ENCODE results near the gene KLHL17. TPM values are rescaled to one million over a fixed set of nuclear protein-coding genes. Genes with fewer than 3 reads are reported as not detected.

The KLHL17 gene
- polyA plus RNA-seq, 2 of the 4 experiments (the other 2 are of a cell fraction) = 5.7 to 21.6 TPM

GRCh38 chr1:925561-926421 lies 34.6 kb upstream of the KLHL17 start:
- POLR2A ChIA-PET = no interaction called here
- DNase-seq (ENCODE audit: low read depth in 1 of 2, low spot score in 1 of 2) = peak in 1 of 2 experiments; percentile 64
- ATAC-seq = peak; percentile 31 to 55; a peak in 4 of 6 replicates
- Histone ChIP-seq H3K4me3 (peak overlapping the region; percentile 84), H3K4me2 (peak overlapping the region; percentile 97), H3K9me3 (no peaks in the 10 kb centered on the region), H3K4me1 (peaks cover 46% of the 10 kb centered on the region), H3K27ac (peak overlapping the region; percentile 95 to 97)
- CTCF ChIA-PET = interaction anchor here (1.4 to 6.9 kb wide), 2 partner anchors 16 to 21 kb away, joined by 5 to 84 read pairs; no protein-coding TSS in a partner anchor
- 72% methylated on average over 13 of the region's 65 CpGs for WGBS (ENCODE audit: missing lambda C conversion rate)
- TF ChIP-seq POLR2A (IDR thresholded peaks at IDR 0.05; ENCODE audit: low read length) (peak; percentile 49), CBX2 (IDR thresholded peaks at IDR 0.05; ENCODE audit: borderline replicate concordance, low read depth) (no peak)
- FAIRE-seq = no peak

GRCh38 chr1:927234-927633 lies 33.1 kb upstream of the KLHL17 start:
- ATAC-seq (no peak), FAIRE-seq (no peak), DNase-seq (ENCODE audit: low read depth in 1 of 2, low spot score in 1 of 2) (no peak)
- H3K4me1 ChIP-seq = peaks cover 36% of the 10 kb centered on the region
- TF ChIP-seq ZSCAN20 (CRISPR knock-in tag; IDR thresholded peaks at IDR 0.05) (no peak), SMC3 (IDR thresholded peaks at IDR 0.05) (no peak), TFCP2L1 (CRISPR knock-in tag; IDR thresholded peaks at IDR 0.05) (no peak), JUN (IDR thresholded peaks at IDR 0.05) (no peak), USF2 (IDR thresholded peaks at IDR 0.05) (no peak), BCL3 (IDR thresholded peaks at IDR 0.05) (no peak), NFE2L2 (conservative IDR thresholded peaks at IDR 0.05; ENCODE audit: low read length) (no peak)
- H3K4me2 ChIP-seq = peak overlapping the region; percentile 14; the same call in 1 of the 3 replicates
- 100% methylated on average over 1 of the region's 9 CpGs for WGBS (ENCODE audit: missing lambda C conversion rate)
- H3K4me3 ChIP-seq = no peak overlapping the region
- CTCF ChIA-PET = interaction anchor here (6.9 kb wide), 1 partner anchor 14 kb away, joined by 84 read pairs; no protein-coding TSS in a partner anchor
- POLR2A ChIA-PET = no interaction called here
- no peaks in the 10 kb centered on the region for H3K9me3 ChIP-seq
- H3K27ac ChIP-seq = peak overlapping the region in 1 of 2 experiments; percentile 97; a peak in 1 of 6 replicates

- H3K4me2 ChIP-seq = peak overlapping the region; percentile 14; the same call in 1 of the 3 replicates
- CTCF ChIA-PET = interaction anchor here (6.9 kb wide), 1 partner anchor 14 kb away, joined by 84 read pairs; no protein-coding TSS in a partner anchor
- 0 out of 6 replicates have a peak overlapping the region, but pooled peaks of 1 of the 2 experiments have one; percentile 12 for H3K27ac ChIP-seq
- H3K4me3 ChIP-seq = no peak overlapping the region
- 96% methylated on average over 7 of the region's 10 CpGs for WGBS (ENCODE audit: missing lambda C conversion rate)
- DNase-seq (ENCODE audit: low read depth in 1 of 2, low spot score in 1 of 2) = no peak
- FAIRE-seq = no peak
- no peak for TF ChIP-seq E2F6 (IDR thresholded peaks at IDR 0.05; ENCODE audit: borderline replicate concordance, low read depth)
- no peak for TF ChIP-seq MAZ (IDR thresholded peaks at IDR 0.05; ENCODE audit: borderline replicate concordance, low read depth, low read length)
- no peak for TF ChIP-seq REST (IDR thresholded peaks at IDR 0.05)
- TF ChIP-seq CHD4 (IDR thresholded peaks at IDR 0.05; ENCODE audit: borderline replicate concordance) = no peak
- TF ChIP-seq ATOH8 (CRISPR knock-in tag; IDR thresholded peaks at IDR 0.05; ENCODE audit: low read depth) = no peak
- no peak for TF ChIP-seq ESRRA (IDR thresholded peaks at IDR 0.05; ENCODE audit: borderline replicate concordance, low read length)
- no peak for TF ChIP-seq CBX8 (IDR thresholded peaks at IDR 0.05)
- TF ChIP-seq RNF2 (IDR thresholded peaks at IDR 0.05; ENCODE audit: borderline replicate concordance, low read depth) = no peak
- no peak for TF ChIP-seq FOXS1 (CRISPR knock-in tag; IDR thresholded peaks at IDR 0.05)
- TF ChIP-seq PBX3 (IDR thresholded peaks at IDR 0.05) = no peak
- no peak for TF ChIP-seq EP300 (IDR thresholded peaks at IDR 0.05)
- no peak for TF ChIP-seq NPAS2 (CRISPR knock-in tag; IDR thresholded peaks at IDR 0.05; ENCODE audit: borderline replicate concordance)
- no peak for TF ChIP-seq CTCF (IDR thresholded peaks at IDR 0.05)
- POLR2A ChIA-PET = no interaction called here
- H3K9me3 ChIP-seq = no peaks in the 10 kb centered on the region
- ATAC-seq = no peak
- peaks cover 31% of the 10 kb centered on the region for H3K4me1 ChIP-seq
Measured at GRCh38 chr1:927748-928147, 32.6 kb upstream of the KLHL17 start.
